Measurements from ENCODE around the gene PRKCZ. TPM values are rescaled to one million over a fixed set of nuclear protein-coding genes. Genes with fewer than 3 reads are reported as not detected.

PRKCZ gene
- total and polyA plus RNA-seq, 12 donors, result 8.4 to 18.4 (median 14.5) TPM

GRCh38 chr1:2152954-2153353 is 102.7 kb downstream of the PRKCZ start:
- TF ChIP-seq CTCF (IDR thresholded peaks at IDR 0.05), result no peak
- 87 to 90% methylated on average over 11 of the region's 11 CpGs for WGBS, 2 donors
- Histone ChIP-seq H3K36me3 (no peaks in the 10 kb centered on the region), H3K9me3 (no peaks in the 10 kb centered on the region), H3K4me1 (peaks cover 0 to 42% (median 0%) of the 10 kb centered on the region in 9 donors), H3K27me3 (no peaks in the 10 kb centered on the region), H3K4me3 (no peak overlapping the region), H3K27ac (peak overlapping the region in 1 of 10 donors; percentile 88)
- intact Hi-C loops (cut with DNase I), result no loop called here
- no peak for ATAC-seq
- DNase-seq, result no peak

GRCh38 chr1:2154022-2154421 is 103.8 kb downstream of the PRKCZ start:
- no peaks in the 10 kb centered on the region for H3K9me3 ChIP-seq
- no peak overlapping the region for H3K27ac ChIP-seq
- no peak overlapping the region for H3K4me3 ChIP-seq
- peaks cover 0 to 36% (median 0%) of the 10 kb centered on the region in 9 donors for H3K4me1 ChIP-seq
- peak in 1 of 8 donors; percentile 13 for ATAC-seq
- DNase-seq, result no peak
- H3K27me3 ChIP-seq, result no peaks in the 10 kb centered on the region
- intact Hi-C loops (cut with DNase I), result no loop called here
- 94% methylated on average over 21 of the region's 21 CpGs for WGBS, 2 donors
- TF ChIP-seq CTCF (IDR thresholded peaks at IDR 0.05), result no peak
- H3K36me3 ChIP-seq, result no peaks in the 10 kb centered on the region

- TF ChIP-seq CTCF (IDR thresholded peaks at IDR 0.05), result no peak
- Histone ChIP-seq H3K4me3 (no peak overlapping the region), H3K9me3 (no peaks in the 10 kb centered on the region), H3K27ac (no peak overlapping the region), H3K27me3 (no peaks in the 10 kb centered on the region), H3K4me1 (peaks cover 0 to 30% (median 0%) of the 10 kb centered on the region in 9 donors), H3K36me3 (no peaks in the 10 kb centered on the region)
- DNase-seq (no peak), ATAC-seq (no peak)
- 97% methylated on average over 10 of the region's 10 CpGs for WGBS, 2 donors
- intact Hi-C loops (cut with DNase I), result no loop called here
Observed at GRCh38 chr1:2155147-2155598, 105.0 kb downstream of the PRKCZ start.

GRCh38 chr1:2155788-2156187 is 105.6 kb downstream of the PRKCZ start:
- DNase-seq, result no peak
- 50 to 51% methylated on average over 6 of the region's 6 CpGs for WGBS, 2 donors
- TF ChIP-seq CTCF (IDR thresholded peaks at IDR 0.05), result no peak
- H3K4me3 ChIP-seq, result peak overlapping the region in 1 of 10 donors; percentile 5
- H3K9me3 ChIP-seq, result no peaks in the 10 kb centered on the region
- H3K27ac ChIP-seq, result no peak overlapping the region
- intact Hi-C loops (cut with DNase I), result no loop called here
- ATAC-seq, result peak in 4 of 8 donors; percentile 54 to 79 (median 64)
- no peaks in the 10 kb centered on the region for H3K36me3 ChIP-seq
- no peaks in the 10 kb centered on the region for H3K27me3 ChIP-seq
- peaks cover 0 to 24% (median 0%) of the 10 kb centered on the region in 9 donors for H3K4me1 ChIP-seq
